A549 (cell line): ENCODE results near the gene SP2. TPM values are rescaled to one million over a fixed set of nuclear protein-coding genes. Genes with fewer than 3 reads are reported as not detected.

Experiments used
- ATAC-seq, 2 experiments: fragments of 200-7000 bp in 1 of 2; fragments of >200 bp in 1 of 2; cut with Nextera tagmentation in 1 of 2; cut with Tn5 transposase in 1 of 2; 3 replicates each; pipeline versions ENCODE4 v1.8.0 to v1.9.1; 2018 to 2020; ENCODE audit warnings: mild to moderate bottlenecking in 1 of 2, moderate library complexity in 1 of 2
- CTCF ChIA-PET: fragments of 300-600 bp; sonication (Branson Sonifier 250); formaldehyde crosslinking; extraction: SDS; loops from one replicate; lab custom pipeline; 2021; ENCODE audit warnings: antibody characterized with exemption, inconsistent platforms; lab: Yijun Ruan, JAX
- POLR2A ChIA-PET: fragments of 350-600 bp; formaldehyde crosslinking; extraction: SDS; loops from one replicate; lab custom pipeline; 2021; ENCODE audit warnings: antibody characterized with exemption, inconsistent platforms; lab: Yijun Ruan, JAX
- DNase-seq, 2 experiments: peaks; one replicate each; pipeline versions ENCODE4 v3.0.0 to v3.0.0-alpha.2; 2011 to 2016; ENCODE audit warnings: low read depth in 1 of 2, low spot score in 1 of 2
- FAIRE-seq: peaks from 2 replicates; lab custom pipeline; 2011; peaks lifted over from hg19 to GRCh38; lab: Jason Lieb, UNC
- H3K27ac ChIP-seq, 2 experiments: fragments of >200 bp; sonication (Bioruptor Twin); formaldehyde crosslinking; 3 replicates each; pipeline ENCODE4 v1.5.1; 2016 to 2017
- H3K4me1 ChIP-seq: fragments of >200 bp; sonication (Bioruptor Twin); formaldehyde crosslinking; 3 replicates; pipeline ENCODE4 v1.6.1; 2016
- H3K4me2 ChIP-seq: fragments of >200 bp; sonication (Bioruptor Twin); formaldehyde crosslinking; 3 replicates; pipeline ENCODE4 v1.6.1; 2016
- H3K4me3 ChIP-seq: fragments of >200 bp; sonication (Bioruptor Twin); formaldehyde crosslinking; 3 replicates; pipeline ENCODE4 v1.5.1; 2016
- H3K9me3 ChIP-seq: fragments of >200 bp; sonication (Bioruptor Twin); formaldehyde crosslinking; 3 replicates; pipeline ENCODE4 v1.6.1; 2016
- BHLHE40 ChIP-seq: IDR thresholded peaks from 2 replicates; pipeline ENCODE4 v1.6.1; 2012; ENCODE audit warnings: low read depth, low read length, inconsistent platforms
- CHD2 ChIP-seq: fragments of 150-350 bp; IDR thresholded peaks from 2 replicates; pipeline ENCODE4 v1.6.1; 2014; ENCODE audit warnings: low read length; ENCODE audit not compliant: partially characterized antibody
- E2F6 ChIP-seq: IDR thresholded peaks from 2 replicates; pipeline ENCODE4 v1.6.1; 2012; ENCODE audit warnings: low read depth, borderline replicate concordance
- EHMT2 ChIP-seq: fragments of 200-600 bp; sonication (generic); IDR thresholded peaks from 2 replicates; pipeline ENCODE4 v1.6.1; 2016; ENCODE audit warnings: antibody characterized with exemption, low read depth, mild to moderate bottlenecking, moderate library complexity
- EP300 ChIP-seq, 2 experiments: fragments of >200 bp; sonication (Bioruptor Twin); formaldehyde crosslinking; IDR thresholded peaks; 2 replicates in 1 of 2; 3 replicates in 1 of 2; pipeline ENCODE4 v1.6.1; 2016 to 2017
- FOSB ChIP-seq: fragments of 250-450 bp; sonication (Bioruptor Pico); IDR thresholded peaks from 2 replicates; pipeline ENCODE4 v1.5.0; 2020; ENCODE audit warnings: mild to moderate bottlenecking, moderate library complexity
- FOSL2 ChIP-seq, 2 experiments: fragments of 450-650 bp in 1 of 2; fragments of >200 bp in 1 of 2; sonication (Bioruptor Twin) in 1 of 2; formaldehyde crosslinking; IDR thresholded peaks; 2 replicates each; pipeline versions ENCODE4 v1.5.0 to v1.6.1; 2016 to 2020; ENCODE audit warnings: mild to moderate bottlenecking in 1 of 2, moderate library complexity in 1 of 2
- HDAC2 ChIP-seq: fragments of 200-600 bp; sonication (generic); IDR thresholded peaks from 2 replicates; pipeline ENCODE4 v1.6.1; 2016
- HES2 ChIP-seq: fragments of >200 bp; sonication (Bioruptor Twin); formaldehyde crosslinking; IDR thresholded peaks from 2 replicates; pipeline ENCODE4 v1.6.1; 2016
- HMGXB4 ChIP-seq: fragments of 250-450 bp; sonication (Bioruptor Pico); IDR thresholded peaks from 2 replicates; pipeline ENCODE4 v1.5.0; 2021; ENCODE audit warnings: mild to moderate bottlenecking, moderate library complexity, borderline replicate concordance
- HOXA7 ChIP-seq: fragments of 250-450 bp; sonication (Bioruptor Pico); IDR thresholded peaks from 2 replicates; pipeline ENCODE4 v1.5.0; 2020; ENCODE audit warnings: mild to moderate bottlenecking, moderate library complexity
- HOXB5 ChIP-seq: fragments of 250-450 bp; sonication (Bioruptor Pico); IDR thresholded peaks from 2 replicates; pipeline ENCODE4 v1.5.0; 2020; ENCODE audit warnings: mild to moderate bottlenecking, moderate library complexity
- KDM5A ChIP-seq: fragments of 200-600 bp; sonication (generic); IDR thresholded peaks from 2 replicates; pipeline ENCODE4 v1.6.1; 2016; ENCODE audit warnings: antibody characterized with exemption, mild to moderate bottlenecking
- MAFK ChIP-seq: fragments of 450-650 bp; IDR thresholded peaks from 2 replicates; pipeline ENCODE4 v1.6.1; 2014; ENCODE audit not compliant: partially characterized antibody
- MAX ChIP-seq: IDR thresholded peaks from 2 replicates; pipeline ENCODE4 v1.6.1; 2012
- MAZ ChIP-seq: fragments of 150-350 bp; IDR thresholded peaks from 2 replicates; pipeline ENCODE4 v1.6.1; 2014; ENCODE audit warnings: antibody characterized with exemption, low read depth, low read length, borderline replicate concordance
- NR3C1 ChIP-seq: fragments of >200 bp; sonication (Bioruptor Twin); formaldehyde crosslinking; IDR thresholded peaks from 3 replicates; pipeline ENCODE4 v1.6.1; 2017
- POLR2AphosphoS2 ChIP-seq: conservative IDR thresholded peaks from 2 replicates; pipeline ENCODE4 v1.6.1; 2012; ENCODE audit warnings: low read length, improper control_type of control experiment, inconsistent platforms
- ZNF302 ChIP-seq: fragments of 250-450 bp; sonication (Bioruptor Pico); IDR thresholded peaks from 2 replicates; pipeline ENCODE4 v1.9.0; 2021; ENCODE audit warnings: inconsistent platforms, mild to moderate bottlenecking, moderate library complexity
- ZSCAN20 ChIP-seq: fragments of 250-450 bp; sonication (Bioruptor Pico); IDR thresholded peaks from 2 replicates; pipeline ENCODE4 v1.8.0; 2022; ENCODE audit warnings: mild to moderate bottlenecking, moderate library complexity
- WGBS: methylation state at CpG from one replicate; pipeline ENCODE4 v1.1.6; 2017; ENCODE audit errors: missing lambda C conversion rate; 5-methylcytosine and 5-hydroxymethylcytosine counted together
- polyA plus RNA-seq, 4 experiments: library from polyadenylated mRNA; depleted of rRNA in 3 of 4; stranded (reverse); fragments of >200 nt; fragmentation: RNase III in 1 of 4; extraction: RNeasy Plus Mini Kit Qiagen cat#74134 plus additional on column Dnase treatment in 1 of 4; gene quantifications; 2 replicates in 3 of 4; 3 replicates in 1 of 4; pipeline ENCODE4 v1.2.3, GENCODE V29; 2011 to 2017
- TF ChIP-seq, protein P1 (sequence below): fragments of 150-350 bp; IDR thresholded peaks from 2 replicates; pipeline ENCODE4 v1.6.1; 2014; ENCODE audit warnings: low read depth, mild to moderate bottlenecking, low read length
- TF ChIP-seq, protein P2 (sequence below): fragments of >200 bp; sonication (Bioruptor Twin); formaldehyde crosslinking; IDR thresholded peaks from 3 replicates; pipeline ENCODE4 v1.6.1; 2016

The SP2 gene
- polyA plus RNA-seq, 2 of the 4 experiments (the other 2 are of a cell fraction), result 6.2 to 11.6 TPM

DNA sequence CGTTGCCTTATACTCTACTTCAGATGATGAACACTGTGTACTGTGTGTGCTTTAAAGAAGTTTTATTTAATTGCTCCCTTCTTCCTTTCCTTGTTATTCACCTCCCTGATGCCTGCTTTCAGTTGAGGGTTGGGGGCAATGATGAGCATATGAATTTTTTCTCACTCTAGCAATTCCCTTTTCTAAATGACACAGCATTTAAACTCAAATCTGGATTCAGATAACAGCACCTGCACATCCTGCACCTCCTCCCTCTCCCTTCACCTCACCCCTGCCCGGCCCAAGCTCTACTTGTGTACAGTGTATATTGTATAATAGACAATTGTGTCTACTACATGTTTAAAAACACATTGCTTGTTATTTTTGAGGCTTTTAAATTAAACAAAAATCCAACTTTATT is 32.4 kb downstream of the SP2 start:
- ChIA-PET POLR2A (interaction anchor here (1.6 kb wide), 1 partner anchor 13 kb away, joined by 13 read pairs; the partner anchor contains the start of gene PNPO), CTCF (interaction anchor here (1.2 to 21.7 kb wide), 5 partner anchors 10 to 42 kb away, joined by 3 to 320 read pairs (median 4); partner anchors contain the start of genes CDK5RAP3 and PNPO)

DNA sequence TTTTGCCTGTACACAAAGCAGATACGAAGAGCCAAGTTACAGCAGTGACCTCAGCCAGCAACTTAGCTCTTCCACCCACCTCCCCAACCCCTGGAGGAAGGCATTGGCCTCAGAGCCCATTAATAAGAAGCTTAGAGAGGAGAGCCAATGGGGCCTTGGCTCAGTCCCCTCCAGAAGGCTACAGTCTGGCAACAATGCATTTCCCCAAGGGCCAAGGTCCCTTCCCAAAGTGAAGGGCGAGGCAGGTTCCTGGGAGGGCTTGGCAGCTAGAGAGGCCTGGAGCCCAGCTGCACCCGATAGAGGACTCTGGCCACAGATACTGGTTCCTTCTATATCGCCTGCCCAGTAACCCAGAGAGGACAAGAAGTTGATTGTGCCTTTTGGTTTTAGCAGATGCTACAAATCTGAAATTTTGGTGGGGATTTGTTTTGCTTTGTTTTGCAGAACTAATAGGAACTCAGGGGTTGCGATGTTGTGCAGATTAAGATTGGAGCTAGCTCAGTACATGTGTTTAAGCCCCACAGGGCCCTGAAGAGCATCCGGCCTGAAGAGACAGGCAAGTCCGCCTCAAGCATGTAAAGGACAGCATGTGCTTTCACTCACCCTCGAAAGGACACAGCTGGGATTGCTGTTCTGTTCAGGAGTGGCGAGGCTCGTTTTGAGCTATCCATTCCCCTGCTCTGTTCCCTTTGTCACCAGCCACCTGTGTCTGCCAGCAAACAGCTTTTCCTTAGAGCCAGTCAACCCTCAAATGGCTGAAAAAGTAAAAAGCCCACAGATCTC is 33.4 kb downstream of the SP2 start:
- no peaks in the 10 kb centered on the region for H3K9me3 ChIP-seq
- no peak overlapping the region for H3K4me2 ChIP-seq
- no peak overlapping the region for H3K4me3 ChIP-seq
- FAIRE-seq, result no peak
- TF ChIP-seq CHD2, result no peak
- no peak for TF ChIP-seq MAFK
- no peak for TF ChIP-seq FOSB (CRISPR knock-in tag)
- TF ChIP-seq ZSCAN20 (CRISPR knock-in tag), result no peak
- TF ChIP-seq MAZ, result no peak
- no peak for TF ChIP-seq HDAC2
- TF ChIP-seq BHLHE40, result no peak
- TF ChIP-seq, protein P1, sequence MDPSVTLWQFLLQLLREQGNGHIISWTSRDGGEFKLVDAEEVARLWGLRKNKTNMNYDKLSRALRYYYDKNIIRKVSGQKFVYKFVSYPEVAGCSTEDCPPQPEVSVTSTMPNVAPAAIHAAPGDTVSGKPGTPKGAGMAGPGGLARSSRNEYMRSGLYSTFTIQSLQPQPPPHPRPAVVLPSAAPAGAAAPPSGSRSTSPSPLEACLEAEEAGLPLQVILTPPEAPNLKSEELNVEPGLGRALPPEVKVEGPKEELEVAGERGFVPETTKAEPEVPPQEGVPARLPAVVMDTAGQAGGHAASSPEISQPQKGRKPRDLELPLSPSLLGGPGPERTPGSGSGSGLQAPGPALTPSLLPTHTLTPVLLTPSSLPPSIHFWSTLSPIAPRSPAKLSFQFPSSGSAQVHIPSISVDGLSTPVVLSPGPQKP, result no peak
- TF ChIP-seq, protein P2, sequence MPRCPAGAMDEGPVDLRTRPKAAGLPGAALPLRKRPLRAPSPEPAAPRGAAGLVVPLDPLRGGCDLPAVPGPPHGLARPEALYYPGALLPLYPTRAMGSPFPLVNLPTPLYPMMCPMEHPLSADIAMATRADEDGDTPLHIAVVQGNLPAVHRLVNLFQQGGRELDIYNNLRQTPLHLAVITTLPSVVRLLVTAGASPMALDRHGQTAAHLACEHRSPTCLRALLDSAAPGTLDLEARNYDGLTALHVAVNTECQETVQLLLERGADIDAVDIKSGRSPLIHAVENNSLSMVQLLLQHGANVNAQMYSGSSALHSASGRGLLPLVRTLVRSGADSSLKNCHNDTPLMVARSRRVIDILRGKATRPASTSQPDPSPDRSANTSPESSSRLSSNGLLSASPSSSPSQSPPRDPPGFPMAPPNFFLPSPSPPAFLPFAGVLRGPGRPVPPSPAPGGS, result no peak
- no peak for TF ChIP-seq MAX
- TF ChIP-seq EP300 (IDR thresholded peaks at IDR 0.05), result no peak
- TF ChIP-seq HMGXB4, result no peak
- TF ChIP-seq E2F6, result no peak
- TF ChIP-seq HOXA7, result no peak
- TF ChIP-seq KDM5A, result no peak
- TF ChIP-seq EHMT2, result no peak
- TF ChIP-seq ZNF302 (CRISPR knock-in tag), result no peak
- TF ChIP-seq, all 56 proteins: peak for 0
- Histone ChIP-seq H3K27ac (peak overlapping the region in 1 of 2 experiments; percentile 4; a peak in 1 of 6 replicates), H3K4me1 (peaks cover 2% of the 10 kb centered on the region; the same call in 1 of the 3 replicates)
- ChIA-PET CTCF (interaction anchor here (1.1 to 21.7 kb wide), 11 partner anchors 8 to 89 kb away, joined by 3 to 320 read pairs (median 4); partner anchors contain the start of genes CDK5RAP3 and PNPO), POLR2A (interaction anchor here (1.2 to 1.6 kb wide), 2 partner anchors 12 to 98 kb away, joined by 4 to 13 read pairs; partner anchors contain the start of genes LRRC46, MRPL10 and PNPO)
- 79% methylated on average over 10 of the region's 10 CpGs for WGBS
- no peak; a peak in 1 of 6 replicates for ATAC-seq
- DNase-seq, result no peak

More for the DNA sequence above, 32.4 kb downstream of the SP2 start:
- DNase-seq (no peak), ATAC-seq (no peak), FAIRE-seq (no peak)
- Histone ChIP-seq H3K9me3 (no peaks in the 10 kb centered on the region), H3K4me2 (no peak overlapping the region), H3K4me3 (no peak overlapping the region), H3K4me1 (peaks cover 2% of the 10 kb centered on the region; the same call in 1 of the 3 replicates)
- 68% methylated on average over 2 of the region's 2 CpGs for WGBS
- TF ChIP-seq HES2, result no peak
- no peak for TF ChIP-seq NR3C1
- no peak for TF ChIP-seq HOXB5 (CRISPR knock-in tag)
- no peak for TF ChIP-seq POLR2AphosphoS2
- no peak for TF ChIP-seq EHMT2
- no peak for TF ChIP-seq HOXA7
- TF ChIP-seq E2F6, result no peak
- no peak for TF ChIP-seq FOSL2 (IDR thresholded peaks at IDR 0.05)
- no peak for TF ChIP-seq FOSL2 (CRISPR knock-in tag; IDR thresholded peaks at IDR 0.05)
- TF ChIP-seq, all 56 proteins: peak for 0
- no peak overlapping the region for H3K27ac ChIP-seq
